NCI-H446 treated with DMSO at 0.1 percent for 48 hours (cell line): Measurements from ENCODE around the gene SLC26A11.
"Not testable (repeated sequence)": the region's sequence is repeated elsewhere in the genome, so short reads cannot be mapped to it uniquely, and the experiment has no call there.

Experiments used
- DNase-seq: peaks from one replicate; lab custom pipeline; 2025; lab: John Stamatoyannopoulos, UW

Gene SLC26A11

DNA sequence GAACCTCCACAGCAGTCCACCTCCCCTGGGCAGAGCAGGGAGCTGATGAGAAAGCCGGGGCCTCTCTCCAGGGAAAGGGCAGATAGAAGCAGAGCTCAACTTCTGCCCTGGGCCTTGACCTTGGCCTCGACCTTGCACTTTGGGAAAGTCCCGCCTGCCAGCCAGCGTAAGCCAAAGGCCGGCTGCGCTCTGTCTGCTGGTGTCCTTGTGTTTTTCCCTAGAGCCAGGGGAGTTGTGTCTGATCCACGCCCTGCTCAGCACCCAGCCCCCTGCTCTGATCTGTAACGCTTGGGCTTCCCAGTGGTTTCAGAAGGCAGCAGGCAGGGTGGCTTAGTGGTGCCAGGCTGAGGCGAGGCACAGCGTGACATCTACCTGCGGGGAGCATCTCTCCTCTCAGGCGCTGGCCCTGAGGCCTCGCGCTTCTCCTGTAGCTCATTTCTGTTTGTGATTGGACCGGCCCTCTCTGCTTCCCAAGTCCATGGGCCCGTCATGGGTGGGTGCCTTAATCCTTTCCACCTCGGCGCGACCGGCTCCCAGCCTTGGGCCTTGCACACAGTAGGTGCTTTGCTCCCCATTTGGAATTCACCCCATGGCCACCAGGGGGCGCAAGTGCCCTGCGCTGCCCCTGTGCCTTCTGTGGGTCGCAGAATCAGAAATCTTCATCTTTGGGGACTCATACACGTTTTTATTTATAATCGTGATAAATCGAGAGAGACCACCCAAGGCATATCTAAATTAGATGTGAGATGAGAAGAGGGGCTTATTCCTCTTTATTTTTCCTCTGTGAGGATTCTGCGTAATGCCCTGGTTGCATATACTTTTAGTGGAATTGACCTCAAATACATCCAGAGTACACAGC lies 24.3 kb upstream of the SLC26A11 start:
- DNase-seq, result no peak

DNA sequence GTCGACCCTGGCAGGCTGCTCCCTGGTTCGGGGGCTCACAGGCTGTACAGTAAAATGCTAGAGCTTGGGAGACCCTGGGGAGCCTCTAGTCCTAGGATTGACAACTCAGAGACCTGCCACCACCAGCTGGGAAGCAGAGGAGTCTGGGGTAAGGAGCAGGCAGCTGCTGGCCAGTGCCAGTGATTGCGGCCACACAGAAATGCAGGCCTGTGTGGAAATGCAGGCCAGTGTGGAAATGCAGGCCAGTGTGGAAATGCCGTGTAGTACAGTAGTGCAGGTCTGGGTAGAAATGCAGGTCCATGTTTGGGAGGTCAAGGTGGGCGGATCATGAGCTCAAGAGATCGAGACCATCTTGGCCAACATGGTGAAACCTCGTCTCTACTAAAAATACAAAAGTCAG lies 23.6 kb upstream of the SLC26A11 start:
- DNase-seq, result no peak

GRCh38 chr17:80198144-80198661 lies 22.0 kb upstream of the SLC26A11 start:
- DNase-seq, result no peak

DNA sequence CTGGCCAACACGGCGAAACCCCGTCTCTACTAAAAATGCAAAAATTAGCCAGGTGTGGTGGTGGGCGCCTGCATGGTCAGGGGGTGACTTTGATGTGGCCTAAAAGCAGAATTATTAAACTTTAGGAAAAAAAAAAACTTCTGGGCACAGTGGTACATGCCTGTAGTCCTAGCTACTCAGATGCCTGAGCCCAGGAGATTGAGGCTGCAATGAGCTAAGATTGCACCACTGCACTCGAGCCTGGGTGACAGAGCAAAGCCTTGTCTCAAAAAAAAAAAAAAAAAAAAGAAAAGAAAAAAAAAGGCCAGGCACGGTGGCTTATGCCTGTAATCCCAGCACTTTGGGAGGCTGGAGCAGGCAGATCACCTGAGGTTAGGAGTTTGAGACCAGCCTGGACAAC lies 20.9 kb upstream of the SLC26A11 start:
- DNase-seq, result not testable (repeated sequence)

- DNase-seq, result no peak
Measured at GRCh38 chr17:80201446-80201845, 18.8 kb upstream of the SLC26A11 start.

DNA sequence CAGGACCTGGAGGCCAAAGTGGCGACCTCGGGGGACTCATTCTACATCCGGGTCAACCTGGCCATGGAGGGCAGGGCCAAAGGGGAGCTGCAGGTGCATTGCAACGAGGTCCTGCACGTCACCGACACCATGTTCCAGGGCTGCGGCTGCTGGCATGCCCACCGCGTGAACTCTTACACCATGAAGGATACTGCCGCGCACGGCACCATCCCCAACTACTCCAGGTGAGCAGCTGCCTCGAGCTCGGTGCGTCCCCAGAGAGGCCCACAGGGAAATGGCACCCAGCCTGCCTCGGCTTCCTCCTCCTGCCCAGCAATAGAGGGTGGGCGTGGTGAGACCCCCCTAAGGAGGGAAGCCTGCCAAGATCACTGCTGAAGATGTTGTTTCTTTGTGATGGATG lies 18.0 kb upstream of the SLC26A11 start:
- no peak for DNase-seq

- no peak for DNase-seq
Measured at GRCh38 chr17:80203471-80203963, 16.7 kb upstream of the SLC26A11 start.

DNA sequence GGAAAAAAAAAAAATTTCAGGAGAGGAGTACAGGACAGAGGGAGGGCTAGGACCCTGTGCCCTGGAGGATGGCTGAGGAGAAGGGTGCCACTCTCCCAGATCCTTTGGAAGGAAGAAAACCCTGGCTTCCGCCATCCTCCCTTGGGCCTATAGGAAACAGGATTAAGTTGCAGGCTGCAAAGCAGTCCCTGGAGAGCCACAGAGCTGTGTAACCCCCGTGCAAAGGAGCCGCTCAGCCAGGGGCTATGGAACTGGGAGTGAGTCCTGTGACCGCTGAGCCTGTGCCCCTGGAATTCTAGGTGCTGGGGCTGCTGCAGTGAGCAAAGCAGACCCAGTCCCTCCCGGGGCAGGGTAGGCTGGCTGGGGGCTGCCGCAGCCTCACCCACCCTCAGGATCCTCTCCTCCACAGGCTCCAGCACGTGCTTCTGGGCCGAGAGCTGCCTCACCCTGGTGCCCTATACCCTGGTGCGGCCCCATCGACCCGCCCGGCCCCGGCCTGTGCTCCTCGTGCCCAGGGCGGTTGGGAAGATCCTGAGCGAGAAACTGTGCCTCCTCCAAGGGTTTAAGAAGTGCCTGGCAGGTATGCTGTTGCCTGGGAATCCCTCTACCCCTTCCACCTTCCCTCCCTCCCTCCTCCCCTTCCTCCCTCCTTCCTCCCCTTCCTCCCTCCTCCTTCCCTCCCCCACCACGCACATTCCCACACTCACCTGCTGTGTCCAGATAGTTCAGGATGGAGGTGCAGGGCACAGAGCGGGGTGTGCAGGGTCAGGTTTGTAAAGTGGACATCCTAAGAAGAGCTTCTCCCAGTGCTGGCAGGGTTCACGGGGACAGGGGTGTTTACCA lies 15.4 kb upstream of the SLC26A11 start:
- DNase-seq, result no peak

GRCh38 chr17:80205811-80206210 lies 14.4 kb upstream of the SLC26A11 start:
- DNase-seq, result no peak

DNA sequence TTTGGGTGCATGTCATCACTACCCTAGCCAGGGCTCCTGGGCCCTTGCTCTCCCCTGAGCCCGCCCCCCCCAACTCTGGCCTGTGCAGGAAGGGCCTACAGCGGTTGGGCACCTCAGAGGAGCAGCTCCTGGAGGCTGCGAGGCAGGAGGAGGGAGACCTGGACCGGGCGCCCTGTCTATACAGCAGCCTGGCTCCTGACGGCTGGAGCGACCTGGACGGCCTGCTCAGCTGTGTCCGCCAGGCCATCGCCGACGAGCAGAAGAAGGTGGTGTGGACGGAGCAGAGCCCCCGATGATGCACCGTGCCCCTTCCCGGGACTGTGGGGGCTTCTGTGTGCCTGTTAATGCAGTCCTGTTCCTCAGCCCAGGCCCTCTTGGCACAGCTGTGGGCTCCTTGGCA lies 12.2 kb upstream of the SLC26A11 start:
- DNase-seq, result no peak

DNA sequence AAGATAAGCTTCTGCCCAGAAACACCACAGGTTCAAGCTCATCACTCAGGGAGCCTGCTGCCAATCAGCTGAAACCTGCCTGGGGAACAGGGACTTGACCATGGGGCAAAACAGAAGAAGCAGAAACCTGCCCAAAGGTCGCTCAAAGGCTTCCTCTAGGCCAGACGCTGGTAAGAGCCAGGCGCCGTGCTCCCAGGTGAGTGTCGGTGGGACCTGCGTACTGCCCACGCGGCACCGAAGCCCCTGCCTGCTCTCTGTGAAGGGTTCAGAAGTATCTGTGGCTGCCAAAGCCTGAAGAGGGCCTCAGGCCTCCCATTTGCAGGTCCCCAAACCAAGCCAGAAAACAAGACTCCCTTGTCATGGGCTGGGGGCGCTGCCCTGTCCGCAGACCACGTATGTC lies 10.5 kb upstream of the SLC26A11 start:
- DNase-seq, result no peak

GRCh38 chr17:80210348-80211108 lies 9.7 kb upstream of the SLC26A11 start:
- DNase-seq, result no peak

DNA sequence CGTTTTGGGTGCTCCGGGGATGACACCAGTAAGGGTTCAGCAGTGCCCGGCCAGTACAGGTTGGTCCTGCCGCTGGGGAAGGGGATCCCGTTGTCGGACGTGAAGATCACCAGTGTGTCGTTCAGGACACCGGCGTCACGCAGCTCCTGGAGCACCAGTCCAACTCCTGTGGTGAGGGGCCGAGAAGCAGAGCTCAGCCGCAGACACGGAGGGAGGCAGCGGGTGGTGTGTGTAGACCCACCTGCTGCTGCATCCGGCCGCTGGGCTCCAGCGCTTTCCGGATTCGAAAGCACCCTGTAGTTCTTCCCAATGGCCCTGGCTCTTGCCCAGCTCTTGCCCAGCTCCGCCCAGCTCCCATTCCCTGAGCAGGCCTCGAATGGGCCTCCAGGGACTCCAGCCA lies 8.1 kb upstream of the SLC26A11 start:
- no peak for DNase-seq

GRCh38 chr17:80212511-80212910 lies 7.7 kb upstream of the SLC26A11 start:
- no peak for DNase-seq

- DNase-seq, result no peak
Measured at GRCh38 chr17:80212962-80213642, 7.1 kb upstream of the SLC26A11 start.

GRCh38 chr17:80213643-80213975 lies 6.6 kb upstream of the SLC26A11 start:
- no peak for DNase-seq

DNA sequence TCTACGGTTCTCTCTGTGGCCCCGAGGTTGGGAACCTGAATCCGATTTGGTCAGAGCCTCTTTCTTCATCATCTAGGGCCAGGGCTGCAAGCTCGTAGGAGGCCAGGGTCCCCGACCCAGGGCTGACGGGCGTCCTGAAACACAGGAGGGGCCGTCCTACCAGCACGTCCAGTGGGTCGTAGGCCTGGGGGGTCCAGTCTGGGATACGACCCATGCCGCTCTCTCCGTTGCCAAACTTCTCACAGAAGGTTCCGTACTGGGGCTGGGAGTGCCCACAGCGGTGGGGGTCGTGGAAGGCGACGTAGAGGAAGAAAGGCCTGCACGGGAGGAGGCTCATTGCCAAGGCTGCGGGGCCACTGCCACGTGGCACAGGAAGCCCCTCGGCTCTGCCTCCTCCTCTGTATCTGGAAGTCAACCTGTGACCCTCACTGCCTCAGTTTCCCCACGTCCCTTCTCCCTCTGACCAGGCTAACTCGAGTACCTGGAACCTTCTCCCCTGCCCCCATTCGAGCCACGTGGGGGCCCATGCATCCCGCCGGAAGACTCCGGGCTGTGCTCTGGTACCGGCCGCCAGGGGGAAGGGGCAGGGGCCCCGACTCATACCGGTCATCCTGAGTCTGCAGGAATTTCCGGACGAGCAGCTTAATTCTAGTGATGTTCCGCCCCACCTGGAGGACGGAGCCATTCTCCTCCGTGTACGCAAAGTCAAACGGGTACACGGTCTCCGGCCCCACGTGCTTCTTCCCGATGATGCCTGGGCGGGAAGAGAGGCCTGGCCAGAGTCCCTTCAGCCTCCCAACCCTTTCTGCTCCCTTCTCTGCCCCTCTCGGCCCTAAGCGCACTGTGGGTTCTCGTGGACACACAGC lies 6.0 kb upstream of the SLC26A11 start:
- DNase-seq, result no peak

DNA sequence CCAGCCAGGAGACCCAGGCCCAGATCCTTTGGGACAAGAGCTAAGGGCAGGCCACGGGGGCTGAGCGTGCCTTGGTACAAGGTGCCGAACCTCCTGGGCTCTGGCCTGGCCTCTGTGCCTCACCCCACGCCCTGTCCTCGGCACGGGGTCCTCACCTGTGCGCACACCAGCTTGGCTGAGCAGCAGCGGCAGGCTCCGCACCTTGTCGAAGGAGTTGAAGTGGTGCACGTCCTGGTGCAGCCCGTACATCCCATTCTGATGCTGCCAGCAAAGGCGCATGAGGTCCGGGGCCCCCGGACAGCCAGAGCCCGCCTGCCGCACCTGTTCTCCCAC lies 5.4 kb upstream of the SLC26A11 start:
- no peak for DNase-seq

- DNase-seq, result no peak
Measured at GRCh38 chr17:80216473-80217456, 3.5 kb upstream of the SLC26A11 start.
